GM23338 (cell line): ENCODE results near the gene SUSD4. TPM values are rescaled to one million over a fixed set of nuclear protein-coding genes. Genes with fewer than 3 reads are reported as not detected.

ENCODE experiments used
- ATAC-seq: fragments of 200-7000 bp; cut with Tn5 transposase; 3 replicates; pipeline ENCODE4 v1.9.1; 2020
- DNase-seq: peaks from one replicate; pipeline ENCODE4 v3.0.0-alpha.2; 2015; ENCODE audit warnings: low spot score
- H2AFZ ChIP-seq: fragments of 200-600 bp; sonication (generic); 2 replicates; pipeline ENCODE4 v1.8.0; 2016; ENCODE audit warnings: antibody characterized with exemption, mild to moderate bottlenecking, moderate library complexity
- H3F3A ChIP-seq: fragments of 200-600 bp; sonication (generic); replicated peaks from 2 replicates; pipeline ENCODE4 v1.8.0; 2017; ENCODE audit warnings: antibody characterized with exemption, mixed run types, low read depth
- H3K27ac ChIP-seq: fragments of 200-600 bp; sonication (generic); 2 replicates; pipeline ENCODE4 v1.6.1; 2016; ENCODE audit warnings: low read depth
- H3K27me3 ChIP-seq: fragments of 200-600 bp; sonication (generic); 2 replicates; pipeline ENCODE4 v1.8.0; 2016; ENCODE audit warnings: mild to moderate bottlenecking, mixed run types, moderate library complexity; ENCODE audit not compliant: insufficient read depth
- H3K36me3 ChIP-seq: fragments of 200-600 bp; sonication (generic); 2 replicates; pipeline ENCODE4 v1.8.0; 2016; ENCODE audit warnings: mild to moderate bottlenecking; ENCODE audit not compliant: insufficient read depth
- H3K4me1 ChIP-seq: fragments of 200-600 bp; sonication (generic); 2 replicates; pipeline ENCODE4 v1.8.0; 2016; ENCODE audit warnings: mild to moderate bottlenecking, moderate library complexity; ENCODE audit not compliant: insufficient read depth
- H3K4me2 ChIP-seq: fragments of 200-600 bp; sonication (generic); 2 replicates; pipeline ENCODE4 v1.7.1; 2017; ENCODE audit warnings: mixed run types
- H3K4me3 ChIP-seq: fragments of 200-600 bp; sonication (generic); 2 replicates; pipeline ENCODE4 v1.6.1; 2016; ENCODE audit warnings: mixed run types
- H3K79me2 ChIP-seq: fragments of 200-600 bp; sonication (generic); replicated peaks from 2 replicates; pipeline ENCODE4 v1.8.0; 2017; ENCODE audit warnings: mild to moderate bottlenecking; ENCODE audit not compliant: insufficient read depth
- H3K9me2 ChIP-seq: fragments of 200-600 bp; sonication (generic); 2 replicates; pipeline ENCODE4 v1.8.0; 2017; ENCODE audit not compliant: insufficient read depth
- H4K20me1 ChIP-seq: fragments of 200-600 bp; sonication (generic); replicated peaks from 2 replicates; pipeline ENCODE4 v1.8.0; 2017; ENCODE audit warnings: mild to moderate bottlenecking; ENCODE audit not compliant: insufficient read depth
- H3K27ac Mint-ChIP-seq: 2 replicates; pipeline ENCODE4 v1.8.0; 2020; ENCODE audit warnings: inconsistent platforms, mild to moderate bottlenecking, moderate library complexity, mixed read lengths
- H3K27me3 Mint-ChIP-seq: 3 replicates; pipeline ENCODE4 v1.8.0; 2022; ENCODE audit warnings: low read depth, mild to moderate bottlenecking, moderate library complexity, mixed read lengths, inconsistent platforms; ENCODE audit not compliant: insufficient read depth, poor library complexity
- H3K36me3 Mint-ChIP-seq: 3 replicates; pipeline ENCODE4 v1.8.0; 2021; ENCODE audit warnings: low read depth, mild to moderate bottlenecking, inconsistent platforms, moderate library complexity, mixed read lengths
- H3K4me1 Mint-ChIP-seq: 3 replicates; pipeline ENCODE4 v1.8.0; 2020; ENCODE audit warnings: mild to moderate bottlenecking, inconsistent platforms, mixed read lengths
- H3K4me3 Mint-ChIP-seq: 3 replicates; pipeline ENCODE4 v1.8.0; 2021; ENCODE audit warnings: moderate library complexity, mild to moderate bottlenecking, inconsistent platforms, mixed read lengths
- H3K9me3 Mint-ChIP-seq: 3 replicates; pipeline ENCODE4 v1.8.0; 2020; ENCODE audit warnings: moderate library complexity, mild to moderate bottlenecking, inconsistent platforms, mixed read lengths
- CREB1 ChIP-seq: fragments of 250-450 bp; sonication (Bioruptor Pico); IDR thresholded peaks from 2 replicates; pipeline ENCODE4 v1.5.0; 2020; ENCODE audit warnings: low read depth, mild to moderate bottlenecking, moderate library complexity
- EZH2 ChIP-seq: fragments of 200-600 bp; sonication (generic); IDR thresholded peaks from one replicate; pipeline ENCODE4 v1.8.0; 2017; ENCODE audit warnings: antibody characterized with exemption, mild to moderate bottlenecking, low read depth; ENCODE audit not compliant: unreplicated experiment
- EZH2phosphoT487 ChIP-seq: fragments of 200-600 bp; sonication (generic); IDR thresholded peaks from one replicate; pipeline ENCODE4 v1.8.1; 2018; ENCODE audit warnings: antibody characterized with exemption; ENCODE audit not compliant: unreplicated experiment
- JUNB ChIP-seq: IDR thresholded peaks from one replicate; pipeline ENCODE4 v1.6.1; 2016; ENCODE audit warnings: antibody characterized with exemption; ENCODE audit not compliant: unreplicated experiment
- NANOG ChIP-seq: IDR thresholded peaks from 2 replicates; pipeline ENCODE4 v1.6.1; 2016; ENCODE audit warnings: antibody characterized with exemption, borderline replicate concordance
- POLR2AphosphoS5 ChIP-seq: IDR thresholded peaks from 2 replicates; pipeline ENCODE4 v1.6.1; 2016; ENCODE audit warnings: antibody characterized with exemption, low read depth
- STAT1 ChIP-seq: IDR thresholded peaks from one replicate; pipeline ENCODE4 v1.6.1; 2016; ENCODE audit warnings: antibody characterized with exemption; ENCODE audit not compliant: unreplicated experiment
- ZNF114 ChIP-seq: fragments of 250-450 bp; sonication (Bioruptor Pico); IDR thresholded peaks from 2 replicates; pipeline ENCODE4 v1.5.0; 2020; ENCODE audit warnings: mild to moderate bottlenecking, moderate library complexity
- ZNF331 ChIP-seq: fragments of 250-450 bp; sonication (Bioruptor Pico); IDR thresholded peaks from 2 replicates; pipeline ENCODE4 v1.5.0; 2020; ENCODE audit warnings: low read depth, mild to moderate bottlenecking, moderate library complexity
- ZNF462 ChIP-seq: fragments of 250-450 bp; sonication (Bioruptor Pico); IDR thresholded peaks from 2 replicates; pipeline ENCODE4 v1.5.0; 2020; ENCODE audit warnings: mild to moderate bottlenecking, moderate library complexity
- polyA plus RNA-seq: library from polyadenylated mRNA; unstranded; fragments of >200 nt; fragmentation: Nextera tagmentation; extraction: Ambion mirVana; gene quantifications from 2 replicates; pipeline ENCODE4 v1.2.1, GENCODE V29; 2016
- total RNA-seq: library from RNA; depleted of rRNA; stranded (reverse); fragments of >200 nt; shearing (Covaris generic); gene quantifications from 2 replicates; pipeline ENCODE4 v1.2.3, GENCODE V29; 2014
- TF ChIP-seq, protein P1 (sequence below): IDR thresholded peaks from 2 replicates; pipeline ENCODE4 v1.6.1; 2016; ENCODE audit warnings: antibody characterized with exemption
- TF ChIP-seq, protein P2 (sequence below): IDR thresholded peaks from one replicate; pipeline ENCODE4 v1.6.1; 2018; ENCODE audit warnings: antibody characterized with exemption; ENCODE audit not compliant: unreplicated experiment

The SUSD4 gene
- total and polyA plus RNA-seq, 2 experiments from 2014 or later, result 2.3 to 3.6 TPM

GRCh38 chr1:223227031-223227430 lies 136.9 kb downstream of the SUSD4 start (continued):
- TF ChIP-seq, protein P1, sequence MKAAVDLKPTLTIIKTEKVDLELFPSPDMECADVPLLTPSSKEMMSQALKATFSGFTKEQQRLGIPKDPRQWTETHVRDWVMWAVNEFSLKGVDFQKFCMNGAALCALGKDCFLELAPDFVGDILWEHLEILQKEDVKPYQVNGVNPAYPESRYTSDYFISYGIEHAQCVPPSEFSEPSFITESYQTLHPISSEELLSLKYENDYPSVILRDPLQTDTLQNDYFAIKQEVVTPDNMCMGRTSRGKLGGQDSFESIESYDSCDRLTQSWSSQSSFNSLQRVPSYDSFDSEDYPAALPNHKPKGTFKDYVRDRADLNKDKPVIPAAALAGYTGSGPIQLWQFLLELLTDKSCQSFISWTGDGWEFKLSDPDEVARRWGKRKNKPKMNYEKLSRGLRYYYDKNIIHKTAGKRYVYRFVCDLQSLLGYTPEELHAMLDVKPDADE, result no peak
- TF ChIP-seq EZH2phosphoT487, result no peak
- TF ChIP-seq POLR2AphosphoS5, result no peak
- no peak for TF ChIP-seq CREB1
- no peak for TF ChIP-seq ZNF114 (CRISPR knock-in tag)
- TF ChIP-seq, protein P2, sequence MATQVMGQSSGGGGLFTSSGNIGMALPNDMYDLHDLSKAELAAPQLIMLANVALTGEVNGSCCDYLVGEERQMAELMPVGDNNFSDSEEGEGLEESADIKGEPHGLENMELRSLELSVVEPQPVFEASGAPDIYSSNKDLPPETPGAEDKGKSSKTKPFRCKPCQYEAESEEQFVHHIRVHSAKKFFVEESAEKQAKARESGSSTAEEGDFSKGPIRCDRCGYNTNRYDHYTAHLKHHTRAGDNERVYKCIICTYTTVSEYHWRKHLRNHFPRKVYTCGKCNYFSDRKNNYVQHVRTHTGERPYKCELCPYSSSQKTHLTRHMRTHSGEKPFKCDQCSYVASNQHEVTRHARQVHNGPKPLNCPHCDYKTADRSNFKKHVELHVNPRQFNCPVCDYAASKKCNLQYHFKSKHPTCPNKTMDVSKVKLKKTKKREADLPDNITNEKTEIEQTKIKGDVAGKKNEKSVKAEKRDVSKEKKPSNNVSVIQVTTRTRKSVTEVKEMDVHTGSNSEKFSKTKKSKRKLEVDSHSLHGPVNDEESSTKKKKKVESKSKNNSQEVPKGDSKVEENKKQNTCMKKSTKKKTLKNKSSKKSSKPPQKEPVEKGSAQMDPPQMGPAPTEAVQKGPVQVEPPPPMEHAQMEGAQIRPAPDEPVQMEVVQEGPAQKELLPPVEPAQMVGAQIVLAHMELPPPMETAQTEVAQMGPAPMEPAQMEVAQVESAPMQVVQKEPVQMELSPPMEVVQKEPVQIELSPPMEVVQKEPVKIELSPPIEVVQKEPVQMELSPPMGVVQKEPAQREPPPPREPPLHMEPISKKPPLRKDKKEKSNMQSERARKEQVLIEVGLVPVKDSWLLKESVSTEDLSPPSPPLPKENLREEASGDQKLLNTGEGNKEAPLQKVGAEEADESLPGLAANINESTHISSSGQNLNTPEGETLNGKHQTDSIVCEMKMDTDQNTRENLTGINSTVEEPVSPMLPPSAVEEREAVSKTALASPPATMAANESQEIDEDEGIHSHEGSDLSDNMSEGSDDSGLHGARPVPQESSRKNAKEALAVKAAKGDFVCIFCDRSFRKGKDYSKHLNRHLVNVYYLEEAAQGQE, result no peak
- no peak for TF ChIP-seq JUNB
- TF ChIP-seq STAT1, result no peak
- TF ChIP-seq NANOG, result no peak
- TF ChIP-seq ZNF331 (CRISPR knock-in tag), result no peak

DNA sequence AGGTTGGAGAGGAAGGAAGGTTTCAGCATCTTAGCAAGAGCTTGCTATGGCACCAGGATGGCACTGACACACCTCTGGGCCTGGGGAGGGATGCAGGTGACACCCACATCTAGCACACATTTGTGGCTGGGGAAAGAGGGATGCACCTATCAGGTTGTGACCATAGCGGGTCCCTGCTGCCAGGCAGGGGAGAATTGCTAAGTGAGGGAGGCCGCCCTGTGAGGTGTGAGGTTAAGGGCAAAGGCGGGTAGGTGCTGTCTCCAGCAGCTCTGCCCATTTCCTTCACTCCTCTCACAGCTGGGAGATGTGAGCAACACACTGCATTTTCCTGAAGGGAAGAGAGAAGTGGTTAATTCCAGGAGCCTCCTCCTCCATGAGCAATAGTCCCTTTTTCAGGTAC lies 137.7 kb downstream of the SUSD4 start:
- Histone ChIP-seq H2AFZ (no peak overlapping the region), H3K4me3 (no peak overlapping the region), H3K9me2 (peaks cover 6% of the 10 kb centered on the region; the same call in 1 of the 2 replicates), H3K79me2 (no peaks in the 10 kb centered on the region), H3K27me3 (no peaks in the 10 kb centered on the region), H3K4me2 (no peak overlapping the region), H3K36me3 (no peaks in the 10 kb centered on the region), H3F3A (no peaks in the 10 kb centered on the region), H4K20me1 (no peaks in the 10 kb centered on the region), H3K27ac (no peak overlapping the region), H3K4me1 (no peaks in the 10 kb centered on the region)
- ATAC-seq (no peak), DNase-seq (no peak)
- no peaks in the 10 kb centered on the region for H3K9me3 Mint-ChIP-seq
- H3K27ac Mint-ChIP-seq, result no peak overlapping the region
- no peaks in the 10 kb centered on the region; the same call in 2 of the 3 replicates for H3K4me1 Mint-ChIP-seq
- H3K27me3 Mint-ChIP-seq, result peaks cover 7% of the 10 kb centered on the region
- no peak overlapping the region for H3K4me3 Mint-ChIP-seq
- no peaks in the 10 kb centered on the region for H3K36me3 Mint-ChIP-seq
- no peak for TF ChIP-seq ZNF462
- no peak for TF ChIP-seq CREB1
- TF ChIP-seq, protein P2, result no peak
- TF ChIP-seq POLR2AphosphoS5, result no peak
- TF ChIP-seq EZH2, result no peak
- TF ChIP-seq ZNF114 (CRISPR knock-in tag), result no peak
